GM12878 (cell line): ENCODE results near the gene RTCA.

Source experiments
- TAF1 ChIP-seq: IDR thresholded peaks from 2 replicates; pipeline ENCODE4 v1.6.1; 2011; ENCODE audit warnings: mild to moderate bottlenecking, low read depth, low read length, borderline replicate concordance
- TF ChIP-seq, protein P1 (sequence below): IDR thresholded peaks from 2 replicates; pipeline ENCODE4 v1.6.1; 2012; ENCODE audit warnings: low read depth, low read length, improper control_type of control experiment

DNA sequence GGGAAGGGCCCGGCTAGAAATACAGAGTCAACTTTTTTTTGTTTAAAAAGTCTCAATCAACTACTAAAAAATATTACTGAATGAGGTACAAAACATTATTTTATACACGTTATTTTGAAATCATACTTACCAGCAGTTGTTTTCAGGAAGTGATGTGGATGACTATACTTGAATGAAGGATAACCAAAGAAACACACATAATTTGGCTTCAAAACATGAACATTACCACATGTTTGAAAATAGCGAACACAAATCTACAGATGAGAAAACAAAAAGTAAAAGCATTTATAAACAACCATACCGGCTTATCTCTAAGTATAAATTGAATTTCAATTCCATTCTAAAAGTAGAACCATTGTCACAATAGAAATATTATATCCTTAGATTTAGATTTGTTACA, 25.4 kb upstream of the RTCA start:
- no peak for TF ChIP-seq TAF1
- TF ChIP-seq, protein P1, sequence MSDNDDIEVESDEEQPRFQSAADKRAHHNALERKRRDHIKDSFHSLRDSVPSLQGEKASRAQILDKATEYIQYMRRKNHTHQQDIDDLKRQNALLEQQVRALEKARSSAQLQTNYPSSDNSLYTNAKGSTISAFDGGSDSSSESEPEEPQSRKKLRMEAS = no peak
